Endodermal cell (in vitro differentiated cells): ENCODE measurements around the gene AK8. TPM values are rescaled to one million over a fixed set of nuclear protein-coding genes. Genes with fewer than 3 reads are reported as not detected.

Experiments
- DNase-seq: peaks from one replicate; pipeline ENCODE4 v3.0.0-alpha.2; 2017
- H3K27ac ChIP-seq: 2 replicates; pipeline ENCODE4 v1.5.1; 2013; ENCODE audit warnings: mild to moderate bottlenecking, low read depth, low read length, moderate library complexity
- H3K27me3 ChIP-seq: 2 replicates; pipeline ENCODE4 v1.6.1; 2013; ENCODE audit warnings: mild to moderate bottlenecking, low read length, moderate library complexity; ENCODE audit not compliant: insufficient read depth, control insufficient read depth, poor library complexity, severe bottlenecking
- H3K36me3 ChIP-seq: 2 replicates; pipeline ENCODE4 v1.7.0; 2013; ENCODE audit warnings: mild to moderate bottlenecking, low read length, moderate library complexity; ENCODE audit not compliant: control insufficient read depth, insufficient read depth
- H3K4me1 ChIP-seq: one replicate; pipeline ENCODE4 v1.7.0; 2013; ENCODE audit warnings: low read length; ENCODE audit not compliant: control insufficient read depth, insufficient read depth
- H3K4me3 ChIP-seq: 2 replicates; pipeline ENCODE4 v1.5.1; 2013; ENCODE audit warnings: mild to moderate bottlenecking, low read length, moderate library complexity
- H3K9ac ChIP-seq: 2 replicates; pipeline ENCODE4 v1.6.1; 2013; ENCODE audit warnings: mild to moderate bottlenecking, low read length, moderate library complexity; ENCODE audit not compliant: poor library complexity, severe bottlenecking; ENCODE audit errors: extremely low read depth
- H3K9me3 ChIP-seq: 2 replicates; pipeline ENCODE4 v1.6.1; 2013; ENCODE audit warnings: mild to moderate bottlenecking, low read length, moderate library complexity; ENCODE audit not compliant: control insufficient read depth
- H3K27ac Mint-ChIP-seq: 2 replicates; pipeline ENCODE4 v1.8.0; 2020; ENCODE audit warnings: mixed read lengths
- H3K27me3 Mint-ChIP-seq: 2 replicates; pipeline ENCODE4 v1.8.0; 2021; ENCODE audit warnings: mild to moderate bottlenecking, mixed read lengths; ENCODE audit not compliant: insufficient read depth
- H3K36me3 Mint-ChIP-seq: 2 replicates; pipeline ENCODE4 v1.8.0; 2020; ENCODE audit warnings: low read depth, mixed read lengths
- H3K4me1 Mint-ChIP-seq: 2 replicates; pipeline ENCODE4 v1.8.0; 2020; ENCODE audit warnings: mixed read lengths
- H3K4me3 Mint-ChIP-seq: 2 replicates; pipeline ENCODE4 v1.8.0; 2020; ENCODE audit warnings: mild to moderate bottlenecking, moderate library complexity, mixed read lengths
- H3K9me3 Mint-ChIP-seq: 2 replicates; pipeline ENCODE4 v1.8.0; 2020; ENCODE audit warnings: mild to moderate bottlenecking, mixed read lengths
- CTCF ChIP-seq: fragments of 200-600 bp; sonication (generic); conservative IDR thresholded peaks from 2 replicates; pipeline ENCODE4 v1.5.0; 2021; ENCODE audit warnings: antibody characterized with exemption, mild to moderate bottlenecking
- WGBS, 2 experiments: methylation state at CpG; one replicate each; pipeline versions ENCODE4 v1.1.5 to v1.1.7; 2013; ENCODE audit warnings: missing lambda C conversion rate in 2 of 2, mixed read lengths in 1 of 2; ENCODE audit not compliant: insufficient coverage in 1 of 2, insufficient read length in 1 of 2; 5-methylcytosine and 5-hydroxymethylcytosine counted together
- total RNA-seq, 2 donors: library from RNA; stranded (reverse); fragmentation: NEBNext Ultra II Directional in 1 of 2; extraction: Animal tissue kit (Norgen Biotek cat#: 25700) in 1 of 2; gene quantifications; 2 replicates in 1 of 2; 3 replicates in 1 of 2; pipeline ENCODE4 v1.2.1, GENCODE V29; 2021

The AK8 gene
- total RNA-seq, 2 donors from 2014 or later = 1.3 to 2.6 TPM

GRCh38 chr9:132869266-132869665 is 8.8 kb downstream of the AK8 start:
- WGBS, 2 experiments = 94 to 97% methylated on average over 6 to 9 of the region's 9 CpGs
- TF ChIP-seq CTCF = no peak

GRCh38 chr9:132866898-132867297 is 11.2 kb downstream of the AK8 start:
- H3K36me3 ChIP-seq = no peaks in the 10 kb centered on the region
- H3K9me3 Mint-ChIP-seq = no peaks in the 10 kb centered on the region
- no peak overlapping the region for H3K4me3 ChIP-seq
- H3K36me3 Mint-ChIP-seq = no peaks in the 10 kb centered on the region
- H3K27ac Mint-ChIP-seq = no peak overlapping the region
- WGBS, 2 experiments = 90 to 95% methylated on average over 3 to 8 of the region's 8 CpGs
- H3K4me1 Mint-ChIP-seq = no peaks in the 10 kb centered on the region
- TF ChIP-seq CTCF = no peak
- H3K27ac ChIP-seq = no peak overlapping the region
- H3K4me1 ChIP-seq = no peaks in the 10 kb centered on the region
- no peak overlapping the region for H3K4me3 Mint-ChIP-seq
- H3K27me3 Mint-ChIP-seq = no peaks in the 10 kb centered on the region
- no peak overlapping the region for H3K9ac ChIP-seq
- H3K27me3 ChIP-seq = no peaks in the 10 kb centered on the region
- H3K9me3 ChIP-seq = no peaks in the 10 kb centered on the region
- DNase-seq = no peak

More at GRCh38 chr9:132869266-132869665, 8.8 kb downstream of the AK8 start:
- Mint-ChIP-seq H3K27me3 (peaks cover 3% of the 10 kb centered on the region), H3K9me3 (no peaks in the 10 kb centered on the region), H3K4me1 (no peaks in the 10 kb centered on the region), H3K4me3 (no peak overlapping the region), H3K27ac (no peak overlapping the region), H3K36me3 (no peaks in the 10 kb centered on the region)
- H3K27ac ChIP-seq = no peak overlapping the region
- no peak for DNase-seq
- H3K9me3 ChIP-seq = no peaks in the 10 kb centered on the region
- no peaks in the 10 kb centered on the region for H3K36me3 ChIP-seq
- no peak overlapping the region for H3K4me3 ChIP-seq
- H3K27me3 ChIP-seq = no peaks in the 10 kb centered on the region
- H3K4me1 ChIP-seq = no peaks in the 10 kb centered on the region
- no peak overlapping the region for H3K9ac ChIP-seq

- H3K36me3 ChIP-seq = no peaks in the 10 kb centered on the region
- no peaks in the 10 kb centered on the region for H3K4me1 ChIP-seq
- TF ChIP-seq CTCF = no peak
- no peaks in the 10 kb centered on the region for H3K9me3 ChIP-seq
- no peak overlapping the region for H3K9ac ChIP-seq
- H3K4me3 Mint-ChIP-seq = no peak overlapping the region
- DNase-seq = no peak
- H3K27ac ChIP-seq = no peak overlapping the region
- WGBS, 2 experiments = 78 to 86% methylated on average over 6 to 8 of the region's 8 CpGs
- H3K27me3 Mint-ChIP-seq = no peaks in the 10 kb centered on the region
- no peaks in the 10 kb centered on the region for H3K36me3 Mint-ChIP-seq
- no peak overlapping the region for H3K27ac Mint-ChIP-seq
- no peak overlapping the region for H3K4me3 ChIP-seq
- H3K4me1 Mint-ChIP-seq = no peaks in the 10 kb centered on the region
- no peaks in the 10 kb centered on the region for H3K9me3 Mint-ChIP-seq
- H3K27me3 ChIP-seq = no peaks in the 10 kb centered on the region
Measured at GRCh38 chr9:132864691-132865090, 13.4 kb downstream of the AK8 start.
